Panc1 (cell line): ENCODE results near the gene BAX. TPM values are rescaled to one million over a fixed set of nuclear protein-coding genes. Genes with fewer than 3 reads are reported as not detected.

Experiments
- ATAC-seq: fragments of 200-7000 bp; cut with Tn5 transposase; 2 replicates; pipeline ENCODE4 v1.9.1; 2020; ENCODE audit warnings: mild to moderate bottlenecking, moderate library complexity
- BruUV-seq: library from RNA; stranded (reverse); fragments of 400-500 nt; replicated peaks from 2 replicates; lab custom pipeline; 2021; lab: Mats Ljungman, UMichigan
- CTCF ChIA-PET: fragments of 300-600 bp; sonication (Branson Sonifier 250); formaldehyde crosslinking; loops from one replicate; lab custom pipeline; 2022; ENCODE audit warnings: antibody characterized with exemption; lab: Charles Lee
- POLR2A ChIA-PET: fragments of 300-600 bp; sonication (Branson Sonifier 250); formaldehyde crosslinking; loops from one replicate; lab custom pipeline; 2022; ENCODE audit warnings: antibody characterized with exemption; lab: Charles Lee
- DNase-seq: peaks from one replicate; pipeline ENCODE4 v3.0.0-alpha.2; 2010; ENCODE audit warnings: low read depth, low spot score
- H3K27ac ChIP-seq: 2 replicates; pipeline ENCODE4 v1.5.1; 2011; ENCODE audit warnings: mild to moderate bottlenecking, low read length, inconsistent platforms
- H3K27me3 ChIP-seq: fragments of 200-500 bp; sonication (Bioruptor generic); 2 replicates; pipeline ENCODE4 v1.6.0; 2014; ENCODE audit warnings: low read length, inconsistent platforms; ENCODE audit not compliant: control insufficient read depth, insufficient read depth
- H3K36me3 ChIP-seq: fragments of 200-500 bp; sonication (Bioruptor generic); 2 replicates; pipeline ENCODE4 v1.5.1; 2014; ENCODE audit warnings: inconsistent platforms, mild to moderate bottlenecking, low read length, moderate library complexity; ENCODE audit not compliant: control insufficient read depth, insufficient read depth
- H3K4me1 ChIP-seq: 2 replicates; pipeline ENCODE4 v1.5.1; 2011; ENCODE audit warnings: inconsistent platforms, mild to moderate bottlenecking, low read length, moderate library complexity; ENCODE audit not compliant: control insufficient read depth, insufficient read depth
- H3K4me3 ChIP-seq, 2 experiments: 2 replicates each; pipeline ENCODE4 v1.5.1; 2011 to 2012; ENCODE audit warnings: low read depth in 2 of 2, low read length in 2 of 2, mild to moderate bottlenecking in 2 of 2, inconsistent platforms in 1 of 2, moderate library complexity in 1 of 2
- H3K9me3 ChIP-seq: fragments of 200-500 bp; sonication (Bioruptor generic); 2 replicates; pipeline ENCODE4 v1.5.1; 2014; ENCODE audit warnings: low read depth, mild to moderate bottlenecking, inconsistent platforms, low read length, moderate library complexity; ENCODE audit not compliant: control insufficient read depth, insufficient read depth
- POLR2AphosphoS5 ChIP-seq: IDR thresholded peaks from 2 replicates; pipeline ENCODE4 v1.6.1; 2012; ENCODE audit warnings: mild to moderate bottlenecking, low read depth, low read length, moderate library complexity
- SIN3A ChIP-seq: IDR thresholded peaks from 2 replicates; pipeline ENCODE4 v1.6.1; 2012; ENCODE audit warnings: low read depth, mild to moderate bottlenecking, low read length, moderate library complexity, borderline replicate concordance; ENCODE audit not compliant: insufficient read depth
- TCF7L2 ChIP-seq: IDR thresholded peaks from 2 replicates; pipeline ENCODE4 v1.6.1; 2011; ENCODE audit warnings: mild to moderate bottlenecking, low read depth, low read length, inconsistent platforms
- in situ Hi-C: cut with HindIII; loops from 2 replicates; pipeline ENCODE4 v1.10.0; 2016; ENCODE audit warnings: low sequenced_read_pairs, low pct_unique_long_range_greater_than_20kb
- intact Hi-C: fragments of 100-400 bp; cut with micrococcal nuclease; formaldehyde crosslinking; loops from one replicate; pipeline ENCODE4 v1.10.0; 2022; ENCODE audit not compliant: unreplicated experiment
- total RNA-seq: library from RNA; stranded (reverse); gene quantifications from one replicate; pipeline ENCODE4 v1.2.1, GENCODE V29; 2021; ENCODE audit not compliant: unreplicated experiment
- TF ChIP-seq, protein P1 (sequence below), 2 experiments: IDR thresholded peaks; 2 replicates each; pipeline ENCODE4 v1.6.1; 2011 to 2012; ENCODE audit warnings: low read depth in 2 of 2, control low read depth in 1 of 2, low read length in 1 of 2, mild to moderate bottlenecking in 1 of 2, moderate library complexity in 1 of 2; ENCODE audit not compliant: insufficient read depth in 1 of 2
- TF ChIP-seq, protein P2 (sequence below): fragments of 450-650 bp; IDR thresholded peaks from 2 replicates; pipeline ENCODE4 v1.5.1; 2017; ENCODE audit warnings: mild to moderate bottlenecking

BAX gene
- total RNA-seq, 1 experiment from 2014 or later: 100 TPM

DNA sequence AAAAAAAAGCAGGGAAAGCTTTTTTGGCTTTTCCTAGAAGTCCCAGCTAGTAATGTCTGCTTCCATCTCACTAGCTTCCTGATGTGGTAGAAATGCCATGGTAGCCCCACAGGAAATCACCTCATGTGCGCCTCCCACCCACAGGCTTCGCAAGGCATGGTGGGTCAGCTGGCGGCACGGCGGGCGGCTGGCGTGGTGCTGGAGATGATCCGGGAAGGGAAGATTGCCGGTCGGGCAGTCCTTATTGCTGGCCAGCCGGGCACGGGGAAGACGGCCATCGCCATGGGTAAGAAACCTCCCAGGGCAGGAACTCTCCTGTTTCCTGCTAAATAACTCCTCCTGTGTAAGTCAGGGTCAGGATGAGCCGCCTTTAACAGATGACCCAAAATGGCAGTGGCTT, 49.5 kb downstream of the BAX start:
- Histone ChIP-seq H3K4me1 (no peaks in the 10 kb centered on the region), H3K4me3 (no peak overlapping the region), H3K36me3 (peaks cover 4% of the 10 kb centered on the region; the same call in 1 of the 2 replicates), H3K27me3 (no peaks in the 10 kb centered on the region), H3K27ac (no peak overlapping the region), H3K9me3 (no peaks in the 10 kb centered on the region)
- BruUV-seq: no TSS peak
- CTCF ChIA-PET: no interaction called here
- POLR2A ChIA-PET: no interaction called here
- no peak for ATAC-seq
- in situ Hi-C loops: no loop called here
- no peak for DNase-seq
- intact Hi-C loops: no loop called here
- TF ChIP-seq, protein P1, sequence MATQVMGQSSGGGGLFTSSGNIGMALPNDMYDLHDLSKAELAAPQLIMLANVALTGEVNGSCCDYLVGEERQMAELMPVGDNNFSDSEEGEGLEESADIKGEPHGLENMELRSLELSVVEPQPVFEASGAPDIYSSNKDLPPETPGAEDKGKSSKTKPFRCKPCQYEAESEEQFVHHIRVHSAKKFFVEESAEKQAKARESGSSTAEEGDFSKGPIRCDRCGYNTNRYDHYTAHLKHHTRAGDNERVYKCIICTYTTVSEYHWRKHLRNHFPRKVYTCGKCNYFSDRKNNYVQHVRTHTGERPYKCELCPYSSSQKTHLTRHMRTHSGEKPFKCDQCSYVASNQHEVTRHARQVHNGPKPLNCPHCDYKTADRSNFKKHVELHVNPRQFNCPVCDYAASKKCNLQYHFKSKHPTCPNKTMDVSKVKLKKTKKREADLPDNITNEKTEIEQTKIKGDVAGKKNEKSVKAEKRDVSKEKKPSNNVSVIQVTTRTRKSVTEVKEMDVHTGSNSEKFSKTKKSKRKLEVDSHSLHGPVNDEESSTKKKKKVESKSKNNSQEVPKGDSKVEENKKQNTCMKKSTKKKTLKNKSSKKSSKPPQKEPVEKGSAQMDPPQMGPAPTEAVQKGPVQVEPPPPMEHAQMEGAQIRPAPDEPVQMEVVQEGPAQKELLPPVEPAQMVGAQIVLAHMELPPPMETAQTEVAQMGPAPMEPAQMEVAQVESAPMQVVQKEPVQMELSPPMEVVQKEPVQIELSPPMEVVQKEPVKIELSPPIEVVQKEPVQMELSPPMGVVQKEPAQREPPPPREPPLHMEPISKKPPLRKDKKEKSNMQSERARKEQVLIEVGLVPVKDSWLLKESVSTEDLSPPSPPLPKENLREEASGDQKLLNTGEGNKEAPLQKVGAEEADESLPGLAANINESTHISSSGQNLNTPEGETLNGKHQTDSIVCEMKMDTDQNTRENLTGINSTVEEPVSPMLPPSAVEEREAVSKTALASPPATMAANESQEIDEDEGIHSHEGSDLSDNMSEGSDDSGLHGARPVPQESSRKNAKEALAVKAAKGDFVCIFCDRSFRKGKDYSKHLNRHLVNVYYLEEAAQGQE (IDR thresholded peaks at IDR 0.05; ENCODE audit: insufficient read depth in 1 of 2, low read depth in 2 of 2, low read length in 1 of 2): no peak
- TF ChIP-seq SIN3A (no peak), POLR2AphosphoS5 (no peak), TCF7L2 (no peak)
- TF ChIP-seq, protein P2, sequence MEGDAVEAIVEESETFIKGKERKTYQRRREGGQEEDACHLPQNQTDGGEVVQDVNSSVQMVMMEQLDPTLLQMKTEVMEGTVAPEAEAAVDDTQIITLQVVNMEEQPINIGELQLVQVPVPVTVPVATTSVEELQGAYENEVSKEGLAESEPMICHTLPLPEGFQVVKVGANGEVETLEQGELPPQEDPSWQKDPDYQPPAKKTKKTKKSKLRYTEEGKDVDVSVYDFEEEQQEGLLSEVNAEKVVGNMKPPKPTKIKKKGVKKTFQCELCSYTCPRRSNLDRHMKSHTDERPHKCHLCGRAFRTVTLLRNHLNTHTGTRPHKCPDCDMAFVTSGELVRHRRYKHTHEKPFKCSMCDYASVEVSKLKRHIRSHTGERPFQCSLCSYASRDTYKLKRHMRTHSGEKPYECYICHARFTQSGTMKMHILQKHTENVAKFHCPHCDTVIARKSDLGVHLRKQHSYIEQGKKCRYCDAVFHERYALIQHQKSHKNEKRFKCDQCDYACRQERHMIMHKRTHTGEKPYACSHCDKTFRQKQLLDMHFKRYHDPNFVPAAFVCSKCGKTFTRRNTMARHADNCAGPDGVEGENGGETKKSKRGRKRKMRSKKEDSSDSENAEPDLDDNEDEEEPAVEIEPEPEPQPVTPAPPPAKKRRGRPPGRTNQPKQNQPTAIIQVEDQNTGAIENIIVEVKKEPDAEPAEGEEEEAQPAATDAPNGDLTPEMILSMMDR: no peak

DNA sequence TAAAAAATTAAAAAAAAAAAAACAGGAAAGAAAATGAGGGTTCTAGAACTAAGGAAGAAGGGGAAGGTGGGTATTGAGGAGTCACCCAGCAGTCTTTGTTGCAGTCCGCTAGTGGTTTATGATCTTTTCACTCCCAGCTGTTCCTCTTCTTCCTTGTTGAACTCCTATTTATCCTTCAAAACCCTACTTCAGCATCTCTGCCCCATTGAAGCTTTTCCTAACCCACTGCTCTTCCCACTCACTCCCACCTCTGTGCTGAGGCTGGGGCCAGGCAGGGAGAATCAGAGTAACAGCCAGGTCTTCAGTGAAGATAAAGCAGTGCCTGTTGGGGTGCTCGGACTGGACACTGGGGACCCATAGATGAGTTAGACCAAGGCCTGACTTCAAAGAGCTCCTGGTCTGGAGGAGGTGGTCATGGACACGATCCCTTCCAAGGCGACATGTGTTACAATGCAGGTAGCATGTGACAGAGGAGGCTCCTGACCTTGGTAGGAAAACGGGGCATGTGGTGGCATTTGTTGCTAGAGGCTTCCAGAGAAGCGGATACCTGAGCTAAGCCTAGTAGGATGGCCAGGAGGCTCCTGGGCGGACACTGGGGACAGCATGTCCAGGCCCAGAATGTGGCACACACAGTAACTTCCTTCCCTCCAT, 50.4 kb downstream of the BAX start:
- Histone ChIP-seq H3K4me1 (no peaks in the 10 kb centered on the region), H3K27ac (no peak overlapping the region), H3K27me3 (no peaks in the 10 kb centered on the region), H3K36me3 (peaks cover 4% of the 10 kb centered on the region), H3K9me3 (no peaks in the 10 kb centered on the region), H3K4me3 (no peak overlapping the region)
- TSS peak; percentile 70 for BruUV-seq
- in situ Hi-C loops: no loop called here
- no peak for DNase-seq
- no peak for ATAC-seq
- TF ChIP-seq, protein P1 (IDR thresholded peaks at IDR 0.05; ENCODE audit: insufficient read depth in 1 of 2, low read depth in 2 of 2, low read length in 1 of 2): no peak
- no peak for TF ChIP-seq POLR2AphosphoS5
- TF ChIP-seq SIN3A: no peak
- no peak for TF ChIP-seq TCF7L2
- TF ChIP-seq, protein P2: no peak
- intact Hi-C loops: no loop called here
- POLR2A ChIA-PET: no interaction called here
- CTCF ChIA-PET: interaction anchor here (0.5 to 0.7 kb wide), 2 partner anchors 16 to 267 kb away, joined by 3 read pairs; no protein-coding TSS in a partner anchor
